T-helper 2 cell treated with Interferon-gamma antibody and Interleukin-4, amounts not matched to agents 5 μg/mL and 100 μg/mL, for 36 hours (primary cell): ENCODE data around the gene PTH1R.

Source experiments
- DNase-seq: peaks from one replicate; pipeline ENCODE4 v3.0.0; 2021; ENCODE audit warnings: low spot score
- H3K27ac Mint-ChIP-seq: one replicate; pipeline ENCODE4 v1.8.0; 2021; ENCODE audit warnings: mild to moderate bottlenecking, mixed read lengths
- H3K27me3 Mint-ChIP-seq: one replicate; pipeline ENCODE4 v1.8.0; 2021; ENCODE audit warnings: low read depth, mixed read lengths
- H3K36me3 Mint-ChIP-seq: one replicate; pipeline ENCODE4 v1.8.0; 2021; ENCODE audit warnings: low read depth, mixed read lengths
- H3K4me1 Mint-ChIP-seq: one replicate; pipeline ENCODE4 v1.8.0; 2021; ENCODE audit warnings: low read depth, mixed read lengths
- H3K4me3 Mint-ChIP-seq: one replicate; pipeline ENCODE4 v1.8.0; 2022; ENCODE audit warnings: mild to moderate bottlenecking, moderate library complexity, mixed read lengths
- H3K9me3 Mint-ChIP-seq: one replicate; pipeline ENCODE4 v1.8.0; 2021; ENCODE audit warnings: mixed read lengths

PTH1R gene

DNA sequence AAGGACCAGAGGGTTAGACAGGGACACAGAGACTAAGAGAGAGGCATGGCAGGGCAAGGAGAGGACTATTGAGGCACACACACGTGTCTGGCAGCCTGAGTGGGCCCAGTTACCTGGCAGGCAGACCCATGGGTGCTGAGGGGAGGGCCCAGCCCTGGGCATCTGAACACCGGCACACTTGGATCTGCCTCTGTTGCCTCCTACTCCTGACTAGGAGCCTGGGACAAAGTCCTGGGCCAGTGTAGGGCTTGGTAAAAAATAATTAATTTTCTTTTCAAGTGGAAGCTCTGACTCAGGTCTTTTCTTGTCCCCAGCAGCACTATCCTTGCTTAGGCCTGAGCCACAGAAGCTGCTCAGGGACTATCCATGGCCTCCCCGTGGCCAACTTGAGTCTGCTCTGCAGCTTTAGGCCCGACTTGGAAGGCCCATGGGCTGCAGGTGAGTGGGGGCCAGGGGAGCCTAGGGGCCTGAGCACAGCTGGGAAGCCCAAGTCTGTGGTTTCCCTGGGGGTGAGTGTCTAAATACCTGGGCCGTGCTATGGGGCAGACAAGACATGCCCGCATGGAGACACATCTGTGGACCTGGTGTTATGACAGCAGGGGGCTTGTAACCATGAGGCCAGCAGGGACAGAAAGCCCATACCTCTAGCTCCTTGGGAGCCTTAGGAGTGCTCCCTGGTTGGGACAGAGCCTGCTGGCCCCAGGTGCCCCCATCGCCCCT, at the start of gene PTH1R:
Gene PTH1R, plus strand, starts transcription at position 316 of the 720 bp plus-strand sequence. CDS start 5,839 bp downstream, outside the sequence.
- H3K4me1 Mint-ChIP-seq = peaks cover 5% of the 10 kb centered on the region
- H3K27me3 Mint-ChIP-seq = peaks cover 40% of the 10 kb centered on the region
- H3K4me3 Mint-ChIP-seq = no peak within 1 kb of the TSS
- no peak within 1 kb of the TSS for H3K27ac Mint-ChIP-seq
- DNase-seq = no peak
- H3K36me3 Mint-ChIP-seq = no peaks in the 10 kb centered on the region
- H3K9me3 Mint-ChIP-seq = no peaks in the 10 kb centered on the region

- Mint-ChIP-seq H3K4me3 (no peak overlapping the region), H3K36me3 (no peaks in the 10 kb centered on the region), H3K4me1 (peaks cover 5% of the 10 kb centered on the region), H3K27me3 (peaks cover 4% of the 10 kb centered on the region), H3K27ac (no peak overlapping the region), H3K9me3 (no peaks in the 10 kb centered on the region)
- no peak for DNase-seq
Measured at GRCh38 chr3:46829699-46830208, 47.8 kb upstream of the PTH1R start.

GRCh38 chr3:46830801-46831200, 46.7 kb upstream of the PTH1R start:
- no peak for DNase-seq
- Mint-ChIP-seq H3K4me1 (peaks cover 5% of the 10 kb centered on the region), H3K4me3 (no peak overlapping the region), H3K27me3 (no peaks in the 10 kb centered on the region), H3K9me3 (no peaks in the 10 kb centered on the region), H3K27ac (no peak overlapping the region), H3K36me3 (no peaks in the 10 kb centered on the region)

DNA sequence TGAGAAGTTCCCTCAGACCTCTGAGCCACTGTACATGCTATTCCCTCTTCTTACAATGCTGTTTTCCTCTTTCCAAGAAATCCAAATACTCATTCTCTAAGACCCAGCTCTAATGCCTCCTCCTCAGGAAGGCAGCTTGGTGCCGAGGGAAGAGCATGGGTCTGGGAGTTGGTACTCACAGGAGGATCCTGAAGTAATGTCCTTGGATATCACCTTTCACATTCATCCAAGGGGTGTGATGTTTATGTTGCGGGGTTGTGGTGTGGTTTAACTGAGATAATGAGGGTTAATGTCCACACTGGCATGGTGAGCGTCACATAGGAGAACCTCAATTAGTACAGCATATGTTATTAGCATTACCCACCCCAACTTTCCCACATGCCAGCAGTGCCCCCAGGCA, 46.2 kb upstream of the PTH1R start:
- no peak for DNase-seq
- no peaks in the 10 kb centered on the region for H3K36me3 Mint-ChIP-seq

GRCh38 chr3:46831841-46832240, 45.7 kb upstream of the PTH1R start:
- Mint-ChIP-seq H3K27ac (no peak overlapping the region), H3K27me3 (no peaks in the 10 kb centered on the region), H3K4me1 (peaks cover 5% of the 10 kb centered on the region)

More for the DNA sequence above, 46.2 kb upstream of the PTH1R start:
- Mint-ChIP-seq H3K4me3 (no peak overlapping the region), H3K27me3 (no peaks in the 10 kb centered on the region), H3K4me1 (peaks cover 5% of the 10 kb centered on the region), H3K9me3 (no peaks in the 10 kb centered on the region), H3K27ac (no peak overlapping the region)

DNA sequence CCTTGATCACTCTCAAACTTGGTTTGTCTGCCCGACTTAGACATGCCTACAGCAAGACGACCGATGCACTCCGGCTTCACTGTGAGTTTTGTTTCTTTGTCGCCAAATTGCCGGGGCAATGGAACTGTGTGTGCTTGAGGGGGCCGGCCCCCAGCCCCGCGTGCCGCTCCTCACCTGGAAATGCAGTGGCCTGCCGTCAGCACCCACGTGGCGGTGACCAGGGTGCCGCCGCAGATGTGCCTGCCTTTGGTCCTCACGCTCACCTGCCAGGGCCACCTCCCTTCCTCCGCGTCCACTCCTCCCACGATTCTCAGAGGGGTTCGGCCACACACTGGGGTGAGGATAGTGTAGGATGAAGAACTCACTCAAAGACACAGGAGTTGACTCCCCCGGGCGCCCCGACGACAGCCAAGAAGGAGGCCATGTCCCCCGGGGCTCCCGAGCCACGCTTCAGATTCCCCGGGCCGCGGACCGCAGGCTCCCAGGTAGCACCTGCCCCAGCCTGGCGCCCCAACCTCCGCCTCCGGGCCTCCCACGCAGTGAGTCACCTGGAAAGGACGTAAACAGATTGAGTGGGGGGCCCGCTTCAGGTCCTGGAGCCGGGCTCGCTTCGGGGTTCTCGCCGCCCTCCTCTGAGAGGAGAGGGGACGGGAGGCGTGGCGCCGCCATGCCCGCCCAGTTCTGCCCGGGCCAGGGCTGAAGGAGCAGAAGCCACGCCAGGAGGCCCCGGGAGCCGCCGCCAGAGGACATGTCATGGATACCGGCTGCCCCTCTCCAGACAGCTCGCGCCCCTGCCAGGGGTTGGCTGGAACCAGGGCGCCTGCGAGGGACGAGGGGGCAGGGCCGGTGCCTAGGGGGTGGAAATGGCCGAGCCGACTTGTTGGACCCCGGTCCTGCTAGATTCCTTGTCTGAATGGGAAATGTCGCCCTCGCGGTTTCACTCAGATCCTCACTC, 43.9 kb upstream of the PTH1R start:
- DNase-seq = no peak
- Mint-ChIP-seq H3K9me3 (peaks cover 9% of the 10 kb centered on the region), H3K4me1 (no peaks in the 10 kb centered on the region), H3K27ac (no peak overlapping the region), H3K4me3 (no peak overlapping the region), H3K27me3 (peaks cover 3% of the 10 kb centered on the region), H3K36me3 (no peaks in the 10 kb centered on the region)

More at GRCh38 chr3:46831841-46832240, 45.7 kb upstream of the PTH1R start:
- DNase-seq = no peak
- Mint-ChIP-seq H3K36me3 (no peaks in the 10 kb centered on the region), H3K4me3 (no peak overlapping the region), H3K9me3 (no peaks in the 10 kb centered on the region)

GRCh38 chr3:46835054-46835453, 42.5 kb upstream of the PTH1R start:
- Mint-ChIP-seq H3K27me3 (peaks cover 8% of the 10 kb centered on the region), H3K27ac (no peak overlapping the region), H3K4me3 (no peak overlapping the region), H3K4me1 (no peaks in the 10 kb centered on the region), H3K9me3 (peaks cover 18% of the 10 kb centered on the region), H3K36me3 (no peaks in the 10 kb centered on the region)
- DNase-seq = no peak

DNA sequence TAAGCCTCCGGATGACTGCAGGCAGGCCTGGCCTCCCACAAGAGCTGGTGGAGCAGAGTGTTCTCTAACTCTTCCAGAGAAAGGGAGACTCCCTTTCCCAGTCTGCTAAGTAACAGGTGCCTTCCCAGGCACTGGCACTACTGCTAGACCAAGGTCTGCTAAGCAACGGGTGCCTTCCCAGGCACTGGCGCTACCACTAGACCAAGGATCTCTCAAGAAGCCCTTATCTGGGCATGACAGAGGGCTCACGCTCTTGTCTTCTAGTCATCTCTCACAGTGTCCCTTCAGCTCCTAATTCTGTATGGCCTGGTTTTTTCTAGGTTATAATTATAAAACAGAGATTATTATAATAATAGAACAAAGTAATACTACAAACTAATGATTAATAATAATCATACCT, 42.0 kb upstream of the PTH1R start:
- no peak overlapping the region for H3K4me3 Mint-ChIP-seq
- DNase-seq = no peak

DNA sequence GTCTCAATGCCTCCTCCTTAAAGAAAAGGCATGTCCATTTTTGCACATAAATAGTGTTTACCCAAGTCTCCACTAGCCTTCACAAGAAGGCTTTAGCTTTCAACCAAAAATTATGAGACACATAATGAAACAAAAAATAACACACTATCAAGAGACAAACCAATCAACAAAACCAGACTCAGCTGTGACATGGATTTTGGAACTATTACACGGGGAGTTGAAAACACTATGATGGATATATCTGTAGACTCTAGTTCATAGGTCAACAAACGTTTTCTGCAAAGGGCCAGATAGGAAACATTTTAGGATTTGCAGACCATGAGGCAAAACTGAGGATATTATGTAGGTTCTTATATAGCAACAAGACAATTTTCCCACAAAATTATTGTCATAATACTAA, 39.2 kb upstream of the PTH1R start:
- Mint-ChIP-seq H3K4me3 (no peak overlapping the region), H3K36me3 (no peaks in the 10 kb centered on the region), H3K27me3 (peaks cover 25% of the 10 kb centered on the region), H3K9me3 (peaks cover 43% of the 10 kb centered on the region), H3K4me1 (no peaks in the 10 kb centered on the region), H3K27ac (no peak overlapping the region)
- no peak for DNase-seq

More for the DNA sequence above, 42.0 kb upstream of the PTH1R start:
- H3K27ac Mint-ChIP-seq = no peak overlapping the region
- H3K9me3 Mint-ChIP-seq = peaks cover 21% of the 10 kb centered on the region
- H3K27me3 Mint-ChIP-seq = peaks cover 10% of the 10 kb centered on the region
- no peaks in the 10 kb centered on the region for H3K36me3 Mint-ChIP-seq
- H3K4me1 Mint-ChIP-seq = no peaks in the 10 kb centered on the region

DNA sequence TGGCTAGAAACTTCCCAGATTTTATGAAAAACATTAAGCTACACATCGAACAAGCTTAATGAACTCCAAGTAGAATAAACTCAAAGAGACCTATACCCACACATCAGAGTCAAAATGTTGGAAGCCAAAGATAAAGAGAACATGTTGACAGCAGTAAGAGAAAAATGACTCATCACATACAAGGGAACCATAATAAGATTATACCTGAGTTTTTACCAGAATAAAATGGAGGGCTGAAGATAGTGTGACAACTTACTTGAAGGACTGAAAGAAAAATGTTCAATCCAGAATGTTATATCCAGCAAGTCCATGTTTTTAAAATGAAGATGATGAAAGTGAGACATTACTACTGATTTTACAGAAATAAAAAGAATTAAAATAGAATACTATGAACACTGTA, 37.0 kb upstream of the PTH1R start:
- no peaks in the 10 kb centered on the region for H3K4me1 Mint-ChIP-seq
- H3K36me3 Mint-ChIP-seq = no peaks in the 10 kb centered on the region
- no peak overlapping the region for H3K4me3 Mint-ChIP-seq
- no peak for DNase-seq
- H3K27me3 Mint-ChIP-seq = peaks cover 36% of the 10 kb centered on the region
- no peak overlapping the region for H3K27ac Mint-ChIP-seq
- peaks cover 43% of the 10 kb centered on the region for H3K9me3 Mint-ChIP-seq

GRCh38 chr3:46843508-46843907, 34.0 kb upstream of the PTH1R start:
- Mint-ChIP-seq H3K4me1 (no peaks in the 10 kb centered on the region), H3K9me3 (peaks cover 35% of the 10 kb centered on the region), H3K27me3 (peaks cover 36% of the 10 kb centered on the region), H3K4me3 (no peak overlapping the region), H3K27ac (no peak overlapping the region), H3K36me3 (no peaks in the 10 kb centered on the region)
- no peak for DNase-seq

DNA sequence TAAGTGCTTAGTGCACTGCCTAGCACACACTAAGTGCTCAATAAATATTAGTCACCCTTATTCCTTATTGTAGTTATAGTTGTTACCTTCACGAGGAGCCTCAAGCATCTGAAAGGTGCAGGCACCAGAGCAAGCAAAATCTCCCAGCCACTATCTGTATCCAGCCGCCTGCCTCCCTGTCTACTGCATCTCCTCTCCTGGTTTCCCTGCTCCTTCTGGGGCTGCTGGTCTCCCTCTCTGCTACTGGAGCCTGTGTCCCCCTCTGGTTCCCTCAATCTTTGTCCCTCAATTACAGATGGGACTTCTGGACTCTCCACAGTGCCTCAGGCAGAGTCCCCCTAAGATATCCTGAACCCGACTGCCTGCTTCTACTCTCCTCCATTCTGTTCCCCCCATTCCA, 33.1 kb upstream of the PTH1R start:
- H3K4me1 Mint-ChIP-seq = no peaks in the 10 kb centered on the region
- H3K36me3 Mint-ChIP-seq = no peaks in the 10 kb centered on the region
- no peak overlapping the region for H3K4me3 Mint-ChIP-seq
- H3K9me3 Mint-ChIP-seq = peaks cover 26% of the 10 kb centered on the region
- H3K27me3 Mint-ChIP-seq = peaks cover 31% of the 10 kb centered on the region
- no peak for DNase-seq
- no peak overlapping the region for H3K27ac Mint-ChIP-seq

DNA sequence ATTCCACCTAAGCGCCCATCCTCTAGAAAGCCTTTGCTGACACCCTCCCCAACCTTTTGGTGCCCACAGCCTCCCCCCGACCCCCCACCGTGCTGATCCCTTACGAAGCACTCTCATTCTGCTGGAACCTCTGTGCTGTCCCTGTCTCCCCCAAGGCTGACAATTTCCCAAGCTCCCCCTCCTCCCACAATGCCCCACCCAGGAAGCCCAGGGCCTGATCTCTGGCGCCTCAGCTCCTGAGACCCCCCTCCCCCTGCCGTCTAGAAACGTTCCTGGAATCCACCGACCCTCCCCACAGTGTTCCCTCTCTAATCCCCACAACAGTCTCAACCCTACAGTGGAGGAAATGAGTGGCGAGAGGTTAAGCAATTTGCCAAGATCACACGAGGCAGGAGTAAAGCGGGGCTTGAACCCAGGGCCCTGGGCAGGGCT, 32.6 kb upstream of the PTH1R start:
- H3K4me1 Mint-ChIP-seq = no peaks in the 10 kb centered on the region
- no peaks in the 10 kb centered on the region for H3K36me3 Mint-ChIP-seq
- peaks cover 25% of the 10 kb centered on the region for H3K9me3 Mint-ChIP-seq
- DNase-seq = no peak
- H3K27me3 Mint-ChIP-seq = peaks cover 31% of the 10 kb centered on the region
- no peak overlapping the region for H3K27ac Mint-ChIP-seq
- H3K4me3 Mint-ChIP-seq = peak overlapping the region; percentile 66

GRCh38 chr3:46845397-46845859, 32.1 kb upstream of the PTH1R start:
- DNase-seq = no peak
- H3K9me3 Mint-ChIP-seq = peaks cover 22% of the 10 kb centered on the region
- H3K27me3 Mint-ChIP-seq = peaks cover 30% of the 10 kb centered on the region

More at GRCh38 chr3:46845397-46845859, 32.1 kb upstream of the PTH1R start:
- H3K4me1 Mint-ChIP-seq = no peaks in the 10 kb centered on the region
- peak overlapping the region; percentile 63 for H3K27ac Mint-ChIP-seq
- no peaks in the 10 kb centered on the region for H3K36me3 Mint-ChIP-seq
- H3K4me3 Mint-ChIP-seq = peak overlapping the region; percentile 66
